ENCODE data around the gene MZT1. TPM values are rescaled to one million over a fixed set of nuclear protein-coding genes. Genes with fewer than 3 reads are reported as not detected.
"Not testable (repeated sequence)": the region's sequence is repeated elsewhere in the genome, so short reads cannot be mapped to it uniquely, and the experiment has no call there.

MZT1 gene
- total and polyA plus RNA-seq, 12 donors, result 5.8 to 9.6 (median 6.6) TPM

DNA sequence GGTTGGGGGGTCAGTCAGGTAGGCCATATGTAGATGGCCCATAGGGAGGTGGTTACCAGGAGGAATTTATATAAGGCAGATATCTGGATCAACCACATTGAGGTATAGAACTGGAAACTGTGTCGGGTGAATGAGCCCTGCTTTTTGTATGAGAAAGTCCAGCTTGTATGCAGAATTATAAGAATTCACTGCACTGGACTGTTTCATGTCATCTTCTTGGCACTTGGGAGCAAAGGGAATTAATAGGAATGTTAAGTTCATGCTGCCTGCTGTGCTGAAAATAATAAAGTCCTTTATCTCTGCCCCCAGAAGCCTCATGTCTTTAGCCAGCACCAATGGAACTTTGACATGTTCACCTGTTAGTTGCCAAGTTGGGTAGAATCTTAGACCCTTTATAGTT lies 12.6 kb upstream of the MZT1 start:
- no peak for ATAC-seq
- DNase-seq, result no peak
- TF ChIP-seq, protein P1, sequence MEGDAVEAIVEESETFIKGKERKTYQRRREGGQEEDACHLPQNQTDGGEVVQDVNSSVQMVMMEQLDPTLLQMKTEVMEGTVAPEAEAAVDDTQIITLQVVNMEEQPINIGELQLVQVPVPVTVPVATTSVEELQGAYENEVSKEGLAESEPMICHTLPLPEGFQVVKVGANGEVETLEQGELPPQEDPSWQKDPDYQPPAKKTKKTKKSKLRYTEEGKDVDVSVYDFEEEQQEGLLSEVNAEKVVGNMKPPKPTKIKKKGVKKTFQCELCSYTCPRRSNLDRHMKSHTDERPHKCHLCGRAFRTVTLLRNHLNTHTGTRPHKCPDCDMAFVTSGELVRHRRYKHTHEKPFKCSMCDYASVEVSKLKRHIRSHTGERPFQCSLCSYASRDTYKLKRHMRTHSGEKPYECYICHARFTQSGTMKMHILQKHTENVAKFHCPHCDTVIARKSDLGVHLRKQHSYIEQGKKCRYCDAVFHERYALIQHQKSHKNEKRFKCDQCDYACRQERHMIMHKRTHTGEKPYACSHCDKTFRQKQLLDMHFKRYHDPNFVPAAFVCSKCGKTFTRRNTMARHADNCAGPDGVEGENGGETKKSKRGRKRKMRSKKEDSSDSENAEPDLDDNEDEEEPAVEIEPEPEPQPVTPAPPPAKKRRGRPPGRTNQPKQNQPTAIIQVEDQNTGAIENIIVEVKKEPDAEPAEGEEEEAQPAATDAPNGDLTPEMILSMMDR (IDR thresholded peaks at IDR 0.05), result no peak
- peaks cover 0 to 56% (median 6%) of the 10 kb centered on the region in 9 donors for H3K36me3 ChIP-seq
- H3K4me1 ChIP-seq, result no peaks in the 10 kb centered on the region
- intact Hi-C loops (cut with DNase I), result no loop called here
- H3K27me3 ChIP-seq, result no peaks in the 10 kb centered on the region
- no peaks in the 10 kb centered on the region for H3K9me3 ChIP-seq
- no peak overlapping the region for H3K27ac ChIP-seq
- WGBS, 2 donors, result 50 to 67% methylated on average over 1 of the region's 1 CpG
- no peak overlapping the region for H3K4me3 ChIP-seq

DNA sequence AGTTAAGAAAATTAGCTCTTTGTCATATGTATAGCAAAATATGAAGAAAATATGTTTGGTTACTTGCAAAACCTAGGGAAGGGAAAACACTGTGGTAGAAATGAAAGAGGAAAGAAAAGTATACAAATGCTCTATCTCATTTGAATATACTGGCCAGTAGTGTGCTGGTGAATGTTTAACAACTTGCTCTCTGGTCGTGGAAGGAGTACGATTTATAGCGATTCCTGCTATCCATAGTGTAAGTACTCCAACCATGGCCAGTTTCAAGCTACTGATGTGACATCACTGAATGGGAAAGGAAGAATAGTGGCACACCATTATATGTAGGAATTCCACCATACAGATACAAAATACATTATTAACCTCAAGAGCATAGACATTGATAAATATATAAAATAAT lies 9.6 kb upstream of the MZT1 start:
- Histone ChIP-seq H3K36me3 (peaks cover 0 to 60% (median 0%) of the 10 kb centered on the region in 9 donors), H3K4me3 (no peak overlapping the region), H3K9me3 (no peaks in the 10 kb centered on the region), H3K27me3 (no peaks in the 10 kb centered on the region), H3K27ac (no peak overlapping the region), H3K4me1 (no peaks in the 10 kb centered on the region)
- ATAC-seq (no peak), DNase-seq (no peak)
- 97% methylated on average over 3 of the region's 3 CpGs for WGBS, 2 donors
- TF ChIP-seq, protein P1 (IDR thresholded peaks at IDR 0.05), result no peak
- intact Hi-C loops (cut with DNase I), result no loop called here

DNA sequence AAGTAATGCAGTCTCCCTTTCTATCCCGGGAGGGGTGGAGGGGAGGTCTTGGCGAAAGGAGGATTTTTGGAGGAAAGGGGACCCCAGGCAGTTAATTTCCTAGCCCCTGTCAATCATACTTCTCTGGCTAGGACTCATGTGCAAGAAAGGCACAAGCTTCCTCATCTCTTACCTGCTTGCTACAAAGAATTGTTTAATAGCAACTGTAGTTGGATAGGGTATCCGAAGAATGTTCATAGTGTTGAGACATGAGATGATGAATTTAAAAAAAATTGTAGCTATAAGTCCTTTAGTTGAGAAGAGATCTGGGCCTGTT lies 819 bp upstream of the MZT1 start:
- H3K36me3 ChIP-seq, result peaks cover 0 to 24% (median 0%) of the 10 kb centered on the region in 9 donors
- no peaks in the 10 kb centered on the region for H3K9me3 ChIP-seq
- peak overlapping the region; percentile 65 to 96 (median 80) for H3K4me3 ChIP-seq
- intact Hi-C loops (cut with DNase I), result loop anchor here in 4 of 10 donors (5.0 to 10.0 kb wide), 2 partner anchors 54 to 57 kb away; partner anchors contain the start of genes DIS3 (in 4 of the 4) and PIBF1 (in 4 of the 4)
- no peaks in the 10 kb centered on the region for H3K27me3 ChIP-seq
- peaks cover 0 to 39% (median 20%) of the 10 kb centered on the region in 9 donors for H3K4me1 ChIP-seq
- peak overlapping the region in 7 of 10 donors; percentile 31 to 88 (median 53) for H3K27ac ChIP-seq
- WGBS, 2 donors, result 8 to 9% methylated on average over 3 of the region's 3 CpGs
- no peak for ATAC-seq
- TF ChIP-seq, protein P1 (IDR thresholded peaks at IDR 0.05), result no peak
- no peak for DNase-seq

DNA sequence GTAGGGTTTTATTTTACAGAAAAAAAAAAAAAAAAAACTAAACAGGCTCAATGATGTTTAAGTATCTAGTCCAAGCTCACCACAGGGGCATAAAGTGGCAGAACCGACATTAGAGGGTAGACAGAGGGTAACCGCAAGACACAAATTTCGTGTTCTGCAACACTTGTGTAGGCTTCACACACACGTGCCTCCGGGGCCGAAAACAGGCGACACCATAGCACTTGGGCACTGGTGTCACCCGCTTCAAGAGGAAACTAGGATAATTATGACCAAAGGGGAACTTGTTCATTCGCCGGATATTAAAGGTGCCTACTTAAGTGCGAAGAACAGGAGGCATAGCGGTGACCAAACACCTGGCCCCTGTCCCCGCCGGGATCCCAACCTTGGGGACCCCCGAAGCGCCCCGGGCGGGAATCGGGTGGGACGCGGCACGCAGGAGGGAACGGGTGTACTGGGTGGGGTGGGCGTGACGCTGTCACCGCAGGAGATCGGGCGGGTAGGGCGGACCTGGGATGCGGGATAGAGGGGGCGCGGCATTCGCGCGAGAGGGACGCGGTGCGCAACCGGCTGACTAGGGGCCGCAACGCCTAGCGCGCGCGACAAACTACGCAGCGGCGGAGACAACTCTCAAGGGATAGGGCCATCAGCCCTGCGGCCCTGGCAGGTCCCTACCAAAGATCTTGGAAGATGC lies 558 bp downstream of the MZT1 start:
- no peaks in the 10 kb centered on the region for H3K27me3 ChIP-seq
- peaks cover 0 to 10% (median 0%) of the 10 kb centered on the region in 9 donors for H3K36me3 ChIP-seq
- peaks cover 0 to 39% (median 20%) of the 10 kb centered on the region in 9 donors for H3K4me1 ChIP-seq
- peak; percentile 9 to 62 (median 31) for ATAC-seq
- TF ChIP-seq, protein P1 (IDR thresholded peaks at IDR 0.05), result no peak
- DNase-seq, result peak; percentile 21 to 49
- intact Hi-C loops (cut with DNase I), result loop anchor here in 5 of 10 donors (2.0 to 10.0 kb wide), 3 partner anchors 54 to 58 kb away; partner anchors contain the start of genes DIS3 (in 5 of the 5) and PIBF1 (in 4 of the 5)
- no peaks in the 10 kb centered on the region for H3K9me3 ChIP-seq
- peak overlapping the region in 9 of 10 donors; percentile 32 to 88 (median 63) for H3K27ac ChIP-seq
- WGBS, 2 donors, result 1 to 2% methylated on average over 48 to 49 of the region's 49 CpGs
- peak overlapping the region; percentile 65 to 96 (median 80) for H3K4me3 ChIP-seq

DNA sequence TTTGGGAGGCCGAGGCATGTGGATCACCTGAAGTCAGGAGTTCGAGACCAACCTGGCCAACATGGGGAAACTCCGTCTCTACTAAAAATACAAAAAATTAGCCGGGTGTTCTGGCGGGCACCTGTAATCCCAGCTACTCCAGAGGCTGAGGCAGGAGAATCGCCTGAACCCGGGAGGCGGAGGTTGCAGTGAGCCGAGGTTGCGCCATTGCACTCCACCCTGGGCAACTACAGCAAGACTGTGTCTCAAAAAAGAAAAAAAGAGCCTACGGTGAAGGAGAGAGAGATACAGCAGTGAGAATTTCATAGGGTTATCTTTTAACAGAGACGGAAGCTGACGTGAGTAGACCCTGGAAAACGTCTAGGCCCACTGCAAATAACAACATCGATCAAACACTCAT lies 1.2 kb downstream of the MZT1 start:
- intact Hi-C loops (cut with DNase I), result loop anchor here in 5 of 10 donors (2.0 to 10.0 kb wide), 3 partner anchors 55 to 59 kb away; partner anchors contain the start of genes DIS3 (in 5 of the 5) and PIBF1 (in 4 of the 5)
- H3K9me3 ChIP-seq, H3K36me3 ChIP-seq, H3K27me3 ChIP-seq, H3K27ac ChIP-seq, ATAC-seq, DNase-seq: not testable (repeated sequence)
- 86 to 87% methylated on average over 15 of the region's 15 CpGs for WGBS, 2 donors
- H3K4me1 ChIP-seq, result peaks cover 0 to 39% (median 20%) of the 10 kb centered on the region in 9 donors
- peak overlapping the region in 6 of 10 donors; percentile 76 to 96 (median 79) for H3K4me3 ChIP-seq
